Endothelial cell of umbilical vein (primary cell): ENCODE results near the gene HOXB2. TPM values are rescaled to one million over a fixed set of nuclear protein-coding genes. Genes with fewer than 3 reads are reported as not detected.

Source experiments
- BruUV-seq: library from RNA; stranded (reverse); fragments of 400-500 nt; replicated peaks from 2 replicates; lab custom pipeline; 2021; lab: Mats Ljungman, UMichigan
- CTCF ChIA-PET: fragments of 300-600, 350-600 bp; sonication (Branson Sonifier 250); formaldehyde crosslinking; loops from one replicate; lab custom pipeline; 2021; ENCODE audit warnings: antibody characterized with exemption, inconsistent platforms; lab: Charles Lee
- POLR2A ChIA-PET: fragments of 300-600, 350-600 bp; sonication (Branson Sonifier 250); formaldehyde crosslinking; loops from one replicate; lab custom pipeline; 2021; ENCODE audit warnings: antibody characterized with exemption, inconsistent platforms; lab: Charles Lee
- DNase-seq: peaks from one replicate; pipeline ENCODE4 v3.0.0-alpha.2; 2011; ENCODE audit warnings: low read depth, low spot score
- FAIRE-seq: peaks from 2 replicates; lab custom pipeline; 2011; peaks lifted over from hg19 to GRCh38; lab: Jason Lieb, UNC
- H2AFZ ChIP-seq: 2 replicates; pipeline ENCODE4 v1.6.0; 2012; ENCODE audit warnings: low read depth, low read length, control low read depth, inconsistent platforms
- H3K27ac ChIP-seq: 2 replicates; pipeline ENCODE4 v1.5.1; 2011; ENCODE audit warnings: low read depth, mild to moderate bottlenecking, control low read depth, low read length, moderate library complexity; ENCODE audit not compliant: insufficient read depth
- H3K27me3 ChIP-seq, 2 experiments: 2 replicates each; pipeline versions ENCODE4 v1.6.0 to v1.6.1; 2011; ENCODE audit warnings: low read length in 2 of 2, mixed read lengths in 1 of 2; ENCODE audit not compliant: control insufficient read depth in 2 of 2, insufficient read depth in 2 of 2
- H3K36me3 ChIP-seq, 2 experiments: 2 replicates in 1 of 2; 3 replicates in 1 of 2; pipeline ENCODE4 v1.5.1; 2011; ENCODE audit warnings: low read length in 2 of 2, mild to moderate bottlenecking in 1 of 2, moderate library complexity in 1 of 2; ENCODE audit not compliant: control insufficient read depth in 2 of 2, insufficient read depth in 2 of 2; ENCODE audit errors: extremely low read depth in 1 of 2
- H3K4me1 ChIP-seq: 3 replicates; pipeline ENCODE4 v1.5.1; 2011; ENCODE audit warnings: mild to moderate bottlenecking, low read length; ENCODE audit not compliant: control insufficient read depth, insufficient read depth; ENCODE audit errors: extremely low read depth
- H3K4me2 ChIP-seq: 2 replicates; pipeline ENCODE4 v1.6.1; 2011; ENCODE audit warnings: low read length, control low read depth, mixed read lengths; ENCODE audit not compliant: insufficient read depth
- H3K4me3 ChIP-seq, 3 experiments: fragments of 200-600 bp in 1 of 3; sonication (generic), shearing (Covaris generic) in 1 of 3; replicated peaks in 1 of 3; 2 replicates each; pipeline ENCODE4 v1.5.1; 2011 to 2016; ENCODE audit warnings: control low read depth in 3 of 3, low read length in 3 of 3, mild to moderate bottlenecking in 2 of 3, inconsistent platforms in 1 of 3, low read depth in 1 of 3, moderate library complexity in 1 of 3; ENCODE audit not compliant: insufficient read depth in 1 of 3
- H3K79me2 ChIP-seq: 2 replicates; pipeline ENCODE4 v1.6.0; 2012; ENCODE audit warnings: low read length, inconsistent platforms; ENCODE audit not compliant: control insufficient read depth, insufficient read depth
- H3K9ac ChIP-seq: replicated peaks from 2 replicates; pipeline ENCODE3; 2011; ENCODE audit warnings: low read length, control low read depth; ENCODE audit not compliant: insufficient read depth; ENCODE audit errors: extremely low read depth
- H3K9me1 ChIP-seq: replicated peaks from 3 replicates; pipeline ENCODE4 v1.6.0; 2011; ENCODE audit warnings: mild to moderate bottlenecking, low read length; ENCODE audit not compliant: control insufficient read depth, insufficient read depth; ENCODE audit errors: extremely low read depth
- H3K9me3 ChIP-seq: replicated peaks from 2 replicates; pipeline ENCODE4 v1.5.1; 2012; ENCODE audit warnings: low read length, inconsistent platforms; ENCODE audit not compliant: control insufficient read depth, insufficient read depth
- H4K20me1 ChIP-seq: replicated peaks from 2 replicates; pipeline ENCODE3; 2011; ENCODE audit warnings: mild to moderate bottlenecking, low read length; ENCODE audit not compliant: control insufficient read depth, insufficient read depth; ENCODE audit errors: extremely low read depth
- EZH2 ChIP-seq: IDR thresholded peaks from 2 replicates; pipeline ENCODE4 v1.6.1; 2012; ENCODE audit warnings: borderline replicate concordance, low read depth, mild to moderate bottlenecking, moderate library complexity, low read length, inconsistent platforms; ENCODE audit not compliant: severe bottlenecking
- FOS ChIP-seq: IDR thresholded peaks from 2 replicates; pipeline ENCODE4 v1.6.1; 2011; ENCODE audit warnings: mild to moderate bottlenecking, low read length, moderate library complexity, borderline replicate concordance; ENCODE audit not compliant: insufficient read depth
- GATA2 ChIP-seq: IDR thresholded peaks from 2 replicates; pipeline ENCODE4 v1.7.0; 2011; ENCODE audit warnings: low read depth, mild to moderate bottlenecking, moderate library complexity, mixed read lengths, low read length; ENCODE audit not compliant: insufficient read length, insufficient read depth
- JUN ChIP-seq: IDR thresholded peaks from 2 replicates; pipeline ENCODE4 v1.6.1; 2011; ENCODE audit warnings: borderline replicate concordance, low read depth; ENCODE audit not compliant: insufficient read length, insufficient read depth
- MYC ChIP-seq: IDR thresholded peaks from one replicate; pipeline ENCODE4 v1.6.1; 2011; ENCODE audit warnings: mild to moderate bottlenecking, low read depth, low read length
- POLR2A ChIP-seq: IDR thresholded peaks from 2 replicates; pipeline ENCODE4 v1.6.1; 2012; ENCODE audit warnings: low read depth, mild to moderate bottlenecking, control low read depth, low read length
- POLR2AphosphoS5 ChIP-seq: IDR thresholded peaks from 2 replicates; pipeline ENCODE4 v1.6.1; 2012; ENCODE audit warnings: low read depth, mild to moderate bottlenecking, control low read depth, low read length, moderate library complexity; ENCODE audit not compliant: insufficient read depth
- dilution Hi-C: fragments of 300-500 bp; cut with MboI; formaldehyde crosslinking; loops from one replicate; pipeline ENCODE4 v1.15.0; 2019; ENCODE audit warnings: low sequenced_read_pairs; ENCODE audit not compliant: extremely low pct_ligation_motif_present
- intact Hi-C: fragments of 100-400 bp; cut with micrococcal nuclease; formaldehyde crosslinking; loops from one replicate; pipeline ENCODE4 v1.10.0; 2022
- polyA plus RNA-seq, 4 experiments: library from polyadenylated mRNA; depleted of rRNA in 3 of 4; stranded (reverse) in 3 of 4; unstranded in 1 of 4; fragments of >200 nt; gene quantifications; 2 replicates each; pipeline versions ENCODE4 v1.2.1 to v1.2.3, GENCODE V29; 2011 to 2012; ENCODE audit warnings: missing spikeins in 1 of 4
- total RNA-seq: library from RNA; stranded (reverse); gene quantifications from 2 replicates; pipeline ENCODE4 v1.2.3, GENCODE V29; 2021
- TF ChIP-seq, protein P1 (sequence below): IDR thresholded peaks from 2 replicates; pipeline ENCODE4 v1.6.1; 2011; ENCODE audit not compliant: insufficient read depth, insufficient read length
- TF ChIP-seq, protein P2 (sequence below), 2 donors: IDR thresholded peaks; 1 replicate in 1 of 2; 2 replicates in 1 of 2; pipeline ENCODE4 v1.5.1; 2011; ENCODE audit warnings: low read length in 2 of 2, mild to moderate bottlenecking in 2 of 2, moderate library complexity in 2 of 2, control low read depth in 1 of 2, inconsistent platforms in 1 of 2, low read depth in 1 of 2; ENCODE audit not compliant: insufficient read depth in 1 of 2; ENCODE audit errors: extremely low read depth in 1 of 2

The HOXB2 gene
- total and polyA plus RNA-seq, 2 donors (not counting 3 experiments of a cell fraction or from before 2014, with no cell fraction given) = 14.1 to 23.3 TPM

DNA sequence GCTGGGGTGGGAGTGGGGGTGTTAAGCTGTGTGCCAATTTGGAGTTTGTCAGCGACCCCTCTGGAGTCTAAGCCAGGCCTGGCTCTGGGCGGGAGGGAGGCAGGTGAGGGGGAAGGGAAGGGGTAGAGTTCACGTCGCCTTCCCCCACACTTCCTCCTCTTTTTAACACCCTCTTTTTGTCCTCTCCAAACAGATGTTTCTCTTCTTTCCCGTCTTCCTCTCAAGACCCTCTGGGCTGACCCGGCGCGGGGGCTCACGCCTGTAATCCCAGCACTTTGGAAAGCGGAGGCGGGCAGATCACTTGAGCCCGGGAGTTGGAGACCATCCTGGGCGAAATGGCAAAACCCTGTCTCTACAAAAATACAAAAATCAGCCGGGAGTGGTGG is 17.4 kb downstream of the HOXB2 start:
- TF ChIP-seq EZH2 (no peak), JUN (no peak), POLR2A (no peak)
- TF ChIP-seq, protein P1, sequence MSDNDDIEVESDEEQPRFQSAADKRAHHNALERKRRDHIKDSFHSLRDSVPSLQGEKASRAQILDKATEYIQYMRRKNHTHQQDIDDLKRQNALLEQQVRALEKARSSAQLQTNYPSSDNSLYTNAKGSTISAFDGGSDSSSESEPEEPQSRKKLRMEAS = no peak
- H2AFZ ChIP-seq = no peak overlapping the region
- H3K9me3 ChIP-seq = no peaks in the 10 kb centered on the region
- H3K9me1 ChIP-seq = no peaks in the 10 kb centered on the region
- H3K4me2 ChIP-seq = no peak overlapping the region
- no TSS peak for BruUV-seq
- H3K9ac ChIP-seq = no peak overlapping the region
- no peak overlapping the region for H3K4me3 ChIP-seq
- H3K36me3 ChIP-seq = no peaks in the 10 kb centered on the region
- FAIRE-seq (no peak), DNase-seq (no peak)
- no peak overlapping the region for H3K27ac ChIP-seq
- H4K20me1 ChIP-seq = no peaks in the 10 kb centered on the region
- ChIA-PET CTCF (interaction anchor here (0.6 kb wide), 1 partner anchor 53 kb away, joined by 3 read pairs; no protein-coding TSS in a partner anchor), POLR2A (no interaction called here)
- H3K4me1 ChIP-seq = no peaks in the 10 kb centered on the region
- no peaks in the 10 kb centered on the region for H3K79me2 ChIP-seq
- dilution Hi-C loops (no loop called here), intact Hi-C loops (no loop called here)
- peaks cover 18 to 20% of the 10 kb centered on the region in 2 experiments for H3K27me3 ChIP-seq

DNA sequence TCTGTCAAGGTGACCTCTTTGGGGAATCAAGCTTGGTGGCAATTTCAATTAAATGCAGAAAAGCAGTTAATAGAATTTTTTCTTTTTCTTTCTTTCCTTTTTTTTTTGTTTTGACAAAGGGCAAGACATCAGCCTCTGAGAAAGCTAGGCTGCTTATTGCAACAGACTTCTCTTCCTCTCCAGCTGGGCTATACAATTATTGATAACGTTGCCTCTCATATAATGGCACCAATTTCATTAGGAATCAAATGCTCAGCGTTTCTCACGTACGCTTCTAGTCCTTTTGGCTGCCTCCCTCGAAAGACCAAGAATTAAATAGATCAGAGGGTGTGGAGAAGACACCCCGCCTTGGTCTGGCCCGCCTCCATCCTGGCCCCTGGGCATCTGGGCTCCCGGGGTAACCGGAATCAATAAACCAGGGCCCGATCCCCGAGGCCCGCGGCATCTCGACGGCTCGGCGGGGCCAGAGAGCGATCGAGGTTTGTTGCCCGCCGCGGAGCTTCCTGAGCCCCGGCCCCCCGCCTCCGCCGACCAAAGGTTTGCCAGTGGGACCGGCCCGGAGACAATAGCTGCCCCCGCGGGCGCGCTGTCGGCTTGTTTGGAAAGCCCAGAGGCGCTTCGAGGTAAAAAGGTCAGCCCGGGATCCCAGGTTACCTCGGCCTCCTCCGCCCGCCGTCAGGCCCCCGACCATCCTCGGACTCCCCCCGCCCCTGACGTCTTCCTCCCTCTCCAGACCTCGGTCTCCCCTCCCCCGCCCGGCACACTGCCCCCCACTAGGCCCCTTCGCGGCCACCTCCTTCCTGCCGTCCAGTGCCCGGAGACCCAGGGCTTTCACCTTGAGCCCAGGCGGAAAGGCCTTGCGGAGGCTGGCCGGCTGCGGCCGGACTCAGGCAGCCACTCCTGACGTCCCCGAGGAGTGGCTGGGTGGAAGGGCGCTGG is 18.0 kb downstream of the HOXB2 start:
- Histone ChIP-seq H4K20me1 (no peaks in the 10 kb centered on the region), H3K4me1 (no peaks in the 10 kb centered on the region), H3K4me3 (no peak overlapping the region), H3K9ac (no peak overlapping the region), H3K9me3 (no peaks in the 10 kb centered on the region), H3K9me1 (no peaks in the 10 kb centered on the region), H3K79me2 (no peaks in the 10 kb centered on the region), H2AFZ (peak overlapping the region; percentile 49), H3K36me3 (no peaks in the 10 kb centered on the region), H3K4me2 (no peak overlapping the region), H3K27ac (no peak overlapping the region), H3K27me3 (peaks cover 16 to 20% of the 10 kb centered on the region in 2 experiments)
- dilution Hi-C loops = no loop called here
- DNase-seq (no peak), FAIRE-seq (no peak)
- ChIA-PET CTCF (interaction anchor here (0.6 kb wide), 1 partner anchor 53 kb away, joined by 3 read pairs; no protein-coding TSS in a partner anchor), POLR2A (no interaction called here)
- BruUV-seq = no TSS peak
- intact Hi-C loops = no loop called here
- TF ChIP-seq FOS (no peak), JUN (no peak), EZH2 (no peak), MYC (no peak), POLR2A (no peak), POLR2AphosphoS5 (no peak), GATA2 (no peak)
- TF ChIP-seq, protein P2, sequence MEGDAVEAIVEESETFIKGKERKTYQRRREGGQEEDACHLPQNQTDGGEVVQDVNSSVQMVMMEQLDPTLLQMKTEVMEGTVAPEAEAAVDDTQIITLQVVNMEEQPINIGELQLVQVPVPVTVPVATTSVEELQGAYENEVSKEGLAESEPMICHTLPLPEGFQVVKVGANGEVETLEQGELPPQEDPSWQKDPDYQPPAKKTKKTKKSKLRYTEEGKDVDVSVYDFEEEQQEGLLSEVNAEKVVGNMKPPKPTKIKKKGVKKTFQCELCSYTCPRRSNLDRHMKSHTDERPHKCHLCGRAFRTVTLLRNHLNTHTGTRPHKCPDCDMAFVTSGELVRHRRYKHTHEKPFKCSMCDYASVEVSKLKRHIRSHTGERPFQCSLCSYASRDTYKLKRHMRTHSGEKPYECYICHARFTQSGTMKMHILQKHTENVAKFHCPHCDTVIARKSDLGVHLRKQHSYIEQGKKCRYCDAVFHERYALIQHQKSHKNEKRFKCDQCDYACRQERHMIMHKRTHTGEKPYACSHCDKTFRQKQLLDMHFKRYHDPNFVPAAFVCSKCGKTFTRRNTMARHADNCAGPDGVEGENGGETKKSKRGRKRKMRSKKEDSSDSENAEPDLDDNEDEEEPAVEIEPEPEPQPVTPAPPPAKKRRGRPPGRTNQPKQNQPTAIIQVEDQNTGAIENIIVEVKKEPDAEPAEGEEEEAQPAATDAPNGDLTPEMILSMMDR (IDR thresholded peaks at IDR 0.05; ENCODE audit: extremely low read depth in 1 of 2, insufficient read depth in 1 of 2, low read depth in 1 of 2, low read length in 2 of 2) = no peak
- TF ChIP-seq, protein P1 = no peak
